NCI-H510A (cell line): ENCODE measurements around the gene BUB3.

Experiments
- DNase-seq: peaks from one replicate; lab custom pipeline; 2025; lab: John Stamatoyannopoulos, UW

BUB3 gene

GRCh38 chr10:123204127-123204461 lies 49.9 kb downstream of the BUB3 start:
- no peak for DNase-seq

DNA sequence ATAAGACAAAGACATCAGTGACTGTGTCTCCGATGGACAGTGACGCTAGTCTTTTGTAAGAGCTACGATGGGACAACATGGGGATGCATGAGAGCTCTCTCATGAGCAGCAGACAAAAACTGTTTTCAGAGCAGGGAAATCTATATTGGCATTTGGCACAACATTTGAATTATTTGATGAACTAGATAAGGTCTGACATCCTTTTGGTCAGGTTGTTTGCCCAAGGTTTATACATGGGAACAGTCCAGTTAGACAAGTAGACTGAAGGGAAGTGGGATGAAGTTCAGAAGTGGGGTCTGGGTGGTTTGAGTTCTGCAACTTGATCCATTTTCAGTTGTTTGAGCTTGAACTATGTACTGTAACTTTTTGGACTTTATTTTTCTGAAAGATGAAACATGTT lies 50.8 kb downstream of the BUB3 start:
- DNase-seq: no peak

DNA sequence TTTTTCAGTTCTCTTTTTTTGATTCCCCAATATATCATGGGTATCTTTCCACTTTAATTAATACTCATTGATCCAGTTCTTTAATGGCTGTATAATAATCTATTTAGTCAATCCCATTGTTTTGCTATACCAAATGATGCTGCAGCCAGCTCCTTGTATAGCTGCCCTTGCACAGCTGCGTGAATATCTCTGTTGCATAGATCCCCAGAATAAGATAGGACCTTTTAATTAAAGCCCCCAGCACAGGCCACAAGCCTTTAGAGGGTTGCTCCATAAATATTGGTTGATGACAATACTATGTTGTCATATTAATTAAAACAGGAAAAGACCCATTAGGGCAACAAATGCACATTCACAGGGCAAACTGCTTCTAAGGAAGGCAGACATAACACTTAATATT lies 57.9 kb downstream of the BUB3 start:
- no peak for DNase-seq

- DNase-seq: no peak
Measured at GRCh38 chr10:123212640-123213039, 58.4 kb downstream of the BUB3 start.

- no peak for DNase-seq
Measured at GRCh38 chr10:123213192-123213591, 59.0 kb downstream of the BUB3 start.
